NCI-H2029 treated with DMSO at 0.1 percent for 48 hours (cell line): Measurements from ENCODE around the gene ZNF521.

ENCODE experiments used
- DNase-seq: peaks from one replicate; lab custom pipeline; 2025; lab: John Stamatoyannopoulos, UW

ZNF521 gene

GRCh38 chr18:25250474-25250851 is 101.5 kb downstream of the ZNF521 start:
- no peak for DNase-seq

DNA sequence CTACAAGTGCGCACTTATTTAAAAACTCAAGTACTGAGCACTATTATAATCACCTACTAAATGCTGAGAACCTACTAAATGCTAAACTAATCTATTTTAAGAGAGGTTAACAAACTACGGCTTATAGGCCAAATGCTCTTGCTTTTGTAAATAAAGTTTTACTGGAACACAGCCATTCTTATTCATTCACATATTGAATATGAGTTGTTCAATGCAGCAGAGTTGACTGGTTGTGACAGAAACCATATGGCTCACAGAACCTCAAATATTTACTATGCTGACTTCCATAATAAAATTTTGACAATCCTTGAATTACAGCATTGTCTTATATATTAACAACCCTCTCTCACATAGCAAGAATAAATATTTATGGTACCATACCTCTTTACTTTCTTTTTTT is 103.2 kb downstream of the ZNF521 start:
- DNase-seq = no peak

DNA sequence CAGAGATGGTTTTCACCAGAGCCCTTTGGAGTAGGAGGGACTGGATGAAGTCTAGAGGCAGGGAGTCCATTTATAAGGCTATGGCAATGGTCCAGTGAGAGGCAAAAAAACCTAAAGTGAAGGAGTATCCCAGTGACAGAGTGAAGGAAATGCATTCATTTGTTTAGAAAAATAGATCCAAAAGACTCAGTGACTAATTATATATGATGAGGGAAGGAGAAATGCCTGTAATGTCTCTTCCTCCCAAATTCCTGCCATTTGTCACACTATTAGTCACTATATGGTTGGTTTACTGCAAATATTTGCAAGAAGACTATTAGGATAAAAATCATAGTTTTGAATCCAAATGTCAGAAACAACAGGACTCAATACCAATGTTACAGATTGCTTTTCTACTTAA is 104.2 kb downstream of the ZNF521 start:
- DNase-seq = no peak

GRCh38 chr18:25244924-25245698 is 106.9 kb downstream of the ZNF521 start:
- no peak for DNase-seq

DNA sequence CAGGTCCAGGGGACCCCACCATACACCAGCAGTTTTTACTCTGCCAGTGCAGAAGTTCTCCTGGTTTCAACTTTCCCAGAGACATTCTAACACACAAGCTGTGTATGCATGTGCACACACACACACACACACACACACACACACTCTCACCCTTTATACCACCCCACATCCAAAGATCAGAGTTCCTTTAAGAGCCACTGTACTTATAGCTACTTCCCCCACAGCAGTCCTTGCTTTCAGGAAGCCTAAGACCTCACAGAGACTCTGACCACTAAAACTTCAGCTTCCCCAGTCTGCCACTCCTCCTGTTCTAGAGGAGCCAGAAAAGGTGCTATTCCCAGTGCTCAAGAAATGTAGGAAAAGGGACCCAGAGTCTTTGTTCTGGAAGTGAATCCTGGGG is 107.8 kb downstream of the ZNF521 start:
- no peak for DNase-seq

- DNase-seq = no peak
Observed at GRCh38 chr18:25243754-25244153, 108.2 kb downstream of the ZNF521 start.

- no peak for DNase-seq
Observed at GRCh38 chr18:25243257-25243656, 108.7 kb downstream of the ZNF521 start.

- DNase-seq = no peak
Observed at GRCh38 chr18:25240420-25240770, 111.6 kb downstream of the ZNF521 start.

DNA sequence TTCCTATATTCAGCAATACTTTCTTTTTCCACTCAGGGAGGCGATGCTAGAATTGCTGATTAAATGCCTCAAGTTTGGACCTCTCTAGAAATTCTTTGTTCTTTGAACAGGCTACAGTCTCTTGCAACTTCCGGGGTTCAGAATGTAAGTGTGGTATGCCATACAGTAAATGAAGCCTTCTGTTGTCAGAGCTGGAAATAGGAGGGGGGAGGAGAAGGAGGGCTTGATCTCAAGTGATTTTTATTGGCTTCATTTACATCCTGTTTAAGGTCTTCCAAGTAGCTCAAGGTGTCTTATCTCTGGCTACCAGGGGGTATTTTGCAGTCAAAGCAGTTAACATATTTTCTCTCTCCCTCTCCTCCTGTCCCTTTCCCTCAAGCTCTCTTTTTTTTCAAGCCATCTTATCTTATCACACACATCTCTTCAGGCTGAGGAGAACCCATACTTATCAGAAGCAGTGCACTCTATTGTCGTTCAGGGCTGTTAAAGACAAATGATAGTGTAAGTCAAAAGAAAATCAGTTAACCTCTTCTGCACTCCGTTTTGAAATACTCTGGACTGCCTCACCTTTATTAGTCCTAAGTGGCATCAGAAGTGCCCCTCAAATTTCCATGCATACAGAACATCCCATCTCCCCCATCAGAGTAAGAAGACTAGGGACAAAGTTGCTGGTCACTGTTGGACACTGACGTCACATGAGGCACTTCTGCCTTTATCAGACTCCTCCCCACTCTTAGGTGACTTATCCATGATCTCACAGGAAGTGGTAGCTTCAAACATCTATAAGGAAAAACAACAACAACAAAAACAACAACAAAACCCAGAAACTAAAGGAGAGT is 112.2 kb downstream of the ZNF521 start:
- DNase-seq = no peak

- DNase-seq = no peak
Observed at GRCh38 chr18:25239151-25239550, 112.8 kb downstream of the ZNF521 start.

DNA sequence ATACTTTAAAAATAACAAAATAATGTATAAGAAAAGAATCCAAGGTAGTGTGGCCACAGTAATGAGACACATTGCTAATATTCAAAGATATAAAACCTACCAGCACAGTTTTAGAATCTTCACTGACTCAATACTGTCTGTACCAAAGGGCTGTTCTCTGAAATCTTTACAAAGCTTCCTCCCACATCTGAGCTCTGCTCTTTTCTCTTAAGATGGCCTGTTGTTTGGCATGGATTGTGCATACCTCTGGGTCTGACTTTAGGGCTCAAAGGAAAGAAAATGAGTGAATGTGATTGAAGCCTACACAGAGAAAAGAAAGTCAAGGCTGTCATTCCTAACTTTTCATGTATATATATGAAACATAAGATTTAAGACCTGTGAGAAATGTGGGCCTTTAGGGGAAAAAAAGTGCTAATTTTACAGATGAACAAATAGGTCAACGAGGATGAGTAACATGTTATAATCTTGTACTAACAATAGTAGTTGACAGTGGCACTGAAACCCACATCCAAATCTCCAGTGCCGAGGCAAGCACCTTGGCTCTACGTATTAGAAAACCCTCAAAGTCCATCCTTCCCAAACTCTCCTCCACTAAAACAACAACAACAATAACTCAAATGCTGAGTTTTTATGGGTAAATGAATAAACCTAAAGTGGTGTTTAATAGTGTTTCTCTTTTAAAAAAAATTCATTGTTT is 114.2 kb downstream of the ZNF521 start:
- no peak for DNase-seq

GRCh38 chr18:25236736-25237135 is 115.2 kb downstream of the ZNF521 start:
- no peak for DNase-seq

GRCh38 chr18:25235401-25236042 is 116.4 kb downstream of the ZNF521 start:
- DNase-seq = no peak

- no peak for DNase-seq
Observed at GRCh38 chr18:25234740-25235345, 117.1 kb downstream of the ZNF521 start.

GRCh38 chr18:25234322-25234639 is 117.7 kb downstream of the ZNF521 start:
- DNase-seq = no peak

DNA sequence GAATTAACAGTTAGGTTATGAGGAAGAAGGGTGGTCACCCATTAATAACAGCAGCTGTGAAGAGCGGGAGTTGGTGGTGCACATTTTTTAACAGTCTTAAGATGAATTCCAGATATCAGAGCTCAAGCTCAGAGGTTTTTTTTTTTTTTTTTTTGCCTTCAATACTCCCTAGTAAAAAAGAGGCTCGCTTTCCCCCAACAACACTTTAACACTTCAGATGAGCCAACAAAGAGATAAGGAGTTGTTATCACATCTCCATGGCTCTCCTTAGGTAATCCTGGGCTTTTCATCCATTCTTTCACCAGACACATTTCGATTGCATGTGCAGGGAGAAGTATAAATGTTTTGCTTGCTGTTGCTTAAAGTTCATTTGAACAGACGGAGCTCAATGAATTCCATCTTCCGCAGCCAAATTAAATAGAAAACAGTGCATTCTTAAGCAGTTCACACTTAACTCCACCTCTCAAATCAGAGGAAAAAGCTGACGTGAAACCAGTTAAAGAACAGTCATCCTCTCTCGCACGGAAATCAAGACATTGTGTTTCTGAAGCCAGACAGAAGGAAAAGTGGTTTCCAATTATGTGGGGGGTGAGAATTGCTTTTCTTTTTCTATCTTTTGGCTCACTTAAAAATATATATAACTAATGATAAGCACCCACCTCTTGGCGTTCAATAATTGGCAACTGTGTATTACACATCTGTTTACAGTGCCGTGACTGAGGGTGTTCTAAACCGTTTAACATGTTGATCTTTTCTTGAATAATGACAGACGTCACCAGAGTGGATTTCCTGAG is 118.2 kb downstream of the ZNF521 start:
- DNase-seq = no peak

GRCh38 chr18:25231327-25231691 is 120.7 kb downstream of the ZNF521 start:
- no peak for DNase-seq

DNA sequence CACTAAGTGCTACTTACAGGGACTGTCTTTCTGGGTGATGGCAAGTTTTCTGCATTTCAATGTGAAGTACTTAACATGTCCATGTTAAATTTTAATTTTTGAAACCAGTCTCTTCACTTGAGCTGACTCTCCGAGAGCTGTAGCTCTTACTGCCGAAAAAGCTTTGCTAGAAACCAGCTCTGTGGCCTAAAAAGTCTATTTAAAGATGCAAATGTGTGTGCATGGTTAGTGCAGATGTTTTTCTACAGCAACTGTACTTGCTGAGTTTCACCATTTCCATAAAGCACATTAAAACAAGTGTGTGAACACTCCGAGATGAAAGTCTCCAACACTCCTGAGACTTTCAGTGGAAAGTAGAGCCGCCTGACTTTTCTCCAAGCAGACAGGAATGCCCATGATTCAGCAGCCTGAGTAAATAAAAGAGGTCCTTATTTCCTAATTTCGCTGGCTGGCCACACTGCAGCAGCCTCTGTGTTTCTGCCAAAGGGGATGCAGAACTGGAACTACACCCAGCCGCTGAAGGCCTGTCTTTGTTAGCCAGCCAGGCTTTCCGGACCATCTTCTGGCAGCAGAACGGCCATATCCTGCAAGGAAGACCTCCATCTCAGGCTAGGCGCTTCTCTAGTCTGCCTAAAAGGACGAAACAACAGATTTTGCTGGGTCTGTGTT is 121.2 kb downstream of the ZNF521 start:
- no peak for DNase-seq

DNA sequence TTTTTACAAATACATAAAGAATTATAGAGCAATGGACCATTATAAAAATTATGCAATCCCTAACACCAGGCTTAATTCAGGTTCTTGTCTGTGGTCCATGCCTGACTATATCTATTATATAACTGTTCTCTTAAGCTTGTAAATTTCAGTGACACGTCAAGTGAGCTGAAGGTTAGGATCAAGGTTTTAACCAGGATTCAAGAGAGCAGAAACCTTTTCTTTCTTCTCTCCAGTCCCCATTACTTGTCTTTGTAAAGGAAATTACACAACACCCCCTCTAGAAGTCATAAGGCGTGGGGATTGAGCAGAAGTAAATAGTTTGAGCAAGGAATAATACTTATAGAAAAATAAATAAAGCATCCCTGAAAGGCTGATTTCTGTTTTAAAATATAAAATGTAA is 122.0 kb downstream of the ZNF521 start:
- DNase-seq = no peak

- no peak for DNase-seq
Observed at GRCh38 chr18:25229081-25229480, 122.9 kb downstream of the ZNF521 start.

- DNase-seq = no peak
Observed at GRCh38 chr18:25228410-25228809, 123.6 kb downstream of the ZNF521 start.
